HG02885 (cell line): ENCODE measurements around the gene MYL7.

Experiments
- ATAC-seq: cut with Tn5 transposase; IDR thresholded peaks from one replicate; pipeline ENCODE4 v1.9.1; 2021; ENCODE audit warnings: mild to moderate bottlenecking; ENCODE audit not compliant: unreplicated experiment, poor library complexity

MYL7 gene

DNA sequence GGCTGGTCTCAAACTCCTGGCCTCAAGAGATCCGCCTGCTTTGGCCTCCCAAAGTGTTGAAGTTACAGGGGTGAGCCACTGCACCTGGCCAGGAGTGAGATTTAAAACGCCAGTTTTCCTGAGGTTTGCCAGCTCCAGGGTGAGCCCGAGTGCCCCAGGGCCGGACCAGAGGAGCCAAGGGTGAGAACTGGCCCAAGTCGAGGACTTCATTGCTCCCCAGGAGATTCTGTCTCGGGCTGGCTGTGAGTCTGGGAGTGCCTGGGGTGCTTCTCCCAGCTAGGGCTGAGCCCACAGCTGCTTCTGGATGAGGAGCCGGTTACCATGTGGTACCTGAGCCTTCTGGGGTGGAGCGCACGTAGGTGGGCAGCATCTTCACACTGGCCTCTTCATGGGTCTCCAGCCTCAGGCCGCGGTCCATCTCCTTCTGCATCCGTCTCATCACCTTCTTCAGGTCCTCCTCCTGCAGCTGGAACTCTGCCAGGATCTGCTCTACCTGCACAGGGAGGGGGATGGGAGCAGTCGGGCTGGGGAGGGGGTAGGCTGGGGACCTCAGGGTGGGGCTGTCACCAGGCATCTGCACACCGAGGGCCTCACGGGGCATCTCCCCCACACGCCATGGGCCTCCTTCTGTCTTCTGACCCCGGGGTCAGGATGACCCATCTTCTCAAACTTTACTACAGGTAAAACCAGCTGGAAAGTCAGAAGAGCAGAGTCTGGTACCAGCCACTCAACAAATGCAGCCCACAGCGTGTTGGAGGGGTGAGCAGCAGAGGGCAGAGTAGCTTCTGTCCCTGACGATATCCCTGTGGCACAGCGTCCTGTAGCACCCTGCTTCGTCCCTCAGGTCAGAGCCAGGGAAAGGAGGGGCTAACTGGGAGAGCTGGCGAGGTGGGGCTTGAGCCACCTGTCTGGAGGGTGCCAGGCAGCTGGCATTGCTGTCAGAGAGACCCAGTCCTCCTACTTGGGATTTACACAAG, 12.1 kb upstream of the MYL7 start:
- no peak for ATAC-seq

DNA sequence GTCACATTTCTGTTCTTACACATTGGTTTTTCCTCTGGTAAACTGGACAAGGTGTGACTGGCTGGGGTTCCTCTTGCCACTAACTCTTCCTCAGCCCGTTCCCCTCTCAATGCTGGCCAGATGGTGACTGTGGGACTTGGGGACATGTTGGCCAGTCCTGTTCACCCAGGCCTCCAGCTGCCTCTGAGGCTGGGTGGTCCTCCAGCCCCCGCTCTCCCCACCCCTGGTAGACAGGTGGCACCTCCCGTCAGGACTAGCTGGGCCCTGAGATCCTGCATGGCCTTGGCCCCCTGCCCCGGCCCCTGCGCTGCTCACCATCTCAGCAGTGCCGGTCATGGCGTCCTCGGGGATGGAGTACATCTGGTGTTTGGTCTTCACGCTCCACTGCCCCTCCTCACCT, 10.8 kb upstream of the MYL7 start:
- ATAC-seq = no peak

DNA sequence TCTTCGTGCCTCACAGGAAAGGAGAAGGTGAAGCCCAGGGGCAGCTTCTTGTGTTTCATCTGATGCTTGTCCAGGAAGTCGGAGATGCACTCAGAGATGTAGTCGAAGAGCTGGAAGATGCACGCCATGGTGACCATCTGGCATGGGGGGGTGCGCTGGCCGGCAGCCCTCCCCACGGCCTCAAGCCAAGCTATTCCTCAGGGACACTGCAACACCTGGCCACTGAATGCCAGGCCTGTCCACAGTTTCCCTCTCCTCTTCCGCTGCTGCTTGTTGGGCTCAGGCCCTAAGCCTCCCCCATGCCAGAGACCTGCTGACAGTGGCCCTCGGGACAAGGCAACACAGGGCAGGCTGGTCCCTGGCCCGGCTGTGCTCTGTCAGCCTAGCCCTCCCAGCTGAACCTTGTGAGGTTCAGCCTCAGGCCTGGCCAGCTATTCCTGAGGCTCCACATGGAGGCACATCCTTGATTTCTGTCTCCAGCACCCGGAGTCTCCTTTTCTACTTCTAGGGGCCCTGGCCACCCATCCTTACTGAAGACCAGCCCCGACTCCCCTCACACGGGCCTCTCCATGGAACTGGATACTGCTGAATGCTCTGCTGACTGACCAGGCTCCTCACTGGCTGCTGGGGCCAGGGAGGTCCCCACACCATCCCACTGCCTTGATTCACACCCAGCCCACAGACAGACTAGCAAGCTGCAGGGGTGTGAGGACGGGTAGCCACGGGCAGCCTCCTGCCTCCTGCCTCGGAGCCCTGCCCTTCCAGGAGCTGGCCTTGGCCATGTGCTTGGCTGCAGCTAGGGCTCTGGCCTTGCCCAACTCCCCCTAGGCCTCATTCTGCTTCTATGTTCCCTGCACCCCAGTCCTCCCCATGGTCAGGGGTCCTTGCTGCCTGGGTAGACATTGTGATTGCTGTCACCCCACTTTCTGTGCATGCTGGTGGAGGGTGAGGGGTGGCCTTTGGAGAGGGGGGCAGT, 10.1 kb upstream of the MYL7 start:
- ATAC-seq = no peak

DNA sequence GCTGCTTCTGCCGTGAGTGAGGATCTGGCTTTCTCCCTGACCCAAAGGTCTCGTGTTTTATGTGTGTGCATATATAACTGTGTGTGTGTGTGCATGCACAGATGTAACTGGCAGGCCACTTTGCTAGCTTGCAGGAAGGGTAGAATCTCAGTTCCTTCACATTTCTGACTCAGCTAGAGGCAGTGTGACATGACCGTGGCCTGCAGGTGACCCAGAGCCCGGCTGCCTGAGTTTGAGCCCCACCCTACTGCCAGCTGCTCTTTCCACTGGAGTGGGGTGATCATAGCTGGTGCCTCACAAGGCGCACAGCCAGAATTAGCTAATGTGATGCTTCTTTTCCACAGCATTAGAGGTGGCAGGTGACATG, 9.3 kb upstream of the MYL7 start:
- no peak for ATAC-seq

DNA sequence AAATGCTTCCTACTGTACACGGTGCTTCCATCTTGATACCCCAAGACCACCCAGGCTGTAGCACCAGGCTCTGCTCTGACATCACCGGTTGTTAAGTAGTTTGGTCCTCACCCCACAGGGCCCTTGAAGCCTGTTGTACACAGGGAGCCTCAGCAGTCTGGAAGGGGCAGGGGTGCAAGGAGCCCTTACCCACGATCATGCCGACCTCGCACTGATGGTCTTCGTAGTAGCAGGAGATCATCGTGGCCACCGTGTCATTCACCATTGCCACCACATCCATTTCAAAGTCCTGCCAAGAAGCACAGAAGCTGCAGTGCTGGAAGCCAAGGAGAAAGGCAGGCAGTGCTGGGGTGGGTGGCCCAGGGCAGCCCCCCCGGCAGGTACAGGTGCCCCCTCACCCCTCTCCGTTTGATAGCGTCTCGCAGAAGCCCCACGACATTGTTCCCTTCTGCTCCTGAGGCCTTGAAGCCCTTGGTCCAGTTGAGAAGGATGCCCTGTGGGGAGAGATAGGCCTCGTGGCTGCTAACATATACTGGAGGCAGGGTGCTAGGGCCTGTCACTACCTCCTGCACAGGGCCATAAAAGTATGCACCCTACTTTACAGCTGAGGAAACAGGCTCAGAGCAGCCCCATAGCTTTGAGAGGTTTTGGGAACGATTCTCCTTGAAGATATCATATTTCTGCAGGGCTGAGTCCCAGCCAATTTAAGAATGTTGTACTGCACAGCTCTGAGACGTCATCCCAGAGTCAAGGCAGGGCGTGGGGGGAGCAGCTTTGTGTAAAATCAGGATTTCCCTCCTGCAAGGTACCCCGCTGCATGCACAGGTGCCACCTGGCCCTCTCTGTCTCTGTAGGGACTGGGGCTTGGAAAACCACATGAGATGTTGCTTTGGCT, 8.7 kb upstream of the MYL7 start:
- no peak for ATAC-seq

DNA sequence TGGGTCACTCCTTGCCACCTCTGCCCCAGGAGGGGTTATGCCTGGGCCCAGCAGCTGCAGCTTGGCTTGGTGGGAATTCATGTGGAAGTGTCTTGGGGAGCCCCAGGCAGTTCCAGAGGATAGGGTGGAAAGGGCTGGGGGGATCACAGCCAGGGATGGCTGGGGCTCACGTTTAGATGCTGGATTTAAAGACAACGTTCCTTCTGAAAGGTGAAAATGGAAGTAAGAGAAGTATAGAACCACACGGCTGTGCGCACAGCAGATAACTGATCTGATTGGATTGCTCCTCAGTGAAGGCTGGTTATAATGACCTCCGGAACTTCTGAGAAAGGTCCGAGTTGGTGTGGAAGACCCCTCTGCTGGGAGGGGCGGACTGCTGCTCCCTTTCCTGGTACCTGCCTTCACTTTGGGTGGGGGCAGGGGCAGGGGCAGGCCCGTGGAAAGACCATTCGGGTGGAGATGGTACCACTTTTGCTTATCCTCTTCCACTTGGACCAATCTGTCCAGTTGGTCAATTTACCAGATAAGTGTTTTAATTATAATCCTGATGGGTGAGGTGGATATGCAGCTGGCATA, 7.9 kb upstream of the MYL7 start:
- no peak for ATAC-seq

DNA sequence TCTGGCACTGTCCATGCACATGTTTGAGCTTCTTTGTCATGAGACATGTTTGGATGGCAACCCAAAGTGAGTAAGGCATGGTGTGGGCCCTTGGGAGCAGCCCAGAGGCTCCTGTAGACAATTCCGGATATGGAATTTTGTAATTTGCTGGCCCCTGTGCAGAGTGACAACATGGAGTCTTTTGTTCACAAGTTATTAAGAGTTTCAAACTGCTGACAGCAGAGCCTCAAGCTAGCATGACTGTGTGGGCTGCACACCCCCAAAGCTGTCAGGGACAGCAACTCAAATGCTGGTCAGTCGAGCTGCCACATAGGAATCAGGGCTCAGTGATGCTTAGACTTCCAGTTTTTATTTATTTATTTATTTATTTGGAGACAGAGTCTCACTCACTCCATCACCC, 7.0 kb upstream of the MYL7 start:
- no peak for ATAC-seq

DNA sequence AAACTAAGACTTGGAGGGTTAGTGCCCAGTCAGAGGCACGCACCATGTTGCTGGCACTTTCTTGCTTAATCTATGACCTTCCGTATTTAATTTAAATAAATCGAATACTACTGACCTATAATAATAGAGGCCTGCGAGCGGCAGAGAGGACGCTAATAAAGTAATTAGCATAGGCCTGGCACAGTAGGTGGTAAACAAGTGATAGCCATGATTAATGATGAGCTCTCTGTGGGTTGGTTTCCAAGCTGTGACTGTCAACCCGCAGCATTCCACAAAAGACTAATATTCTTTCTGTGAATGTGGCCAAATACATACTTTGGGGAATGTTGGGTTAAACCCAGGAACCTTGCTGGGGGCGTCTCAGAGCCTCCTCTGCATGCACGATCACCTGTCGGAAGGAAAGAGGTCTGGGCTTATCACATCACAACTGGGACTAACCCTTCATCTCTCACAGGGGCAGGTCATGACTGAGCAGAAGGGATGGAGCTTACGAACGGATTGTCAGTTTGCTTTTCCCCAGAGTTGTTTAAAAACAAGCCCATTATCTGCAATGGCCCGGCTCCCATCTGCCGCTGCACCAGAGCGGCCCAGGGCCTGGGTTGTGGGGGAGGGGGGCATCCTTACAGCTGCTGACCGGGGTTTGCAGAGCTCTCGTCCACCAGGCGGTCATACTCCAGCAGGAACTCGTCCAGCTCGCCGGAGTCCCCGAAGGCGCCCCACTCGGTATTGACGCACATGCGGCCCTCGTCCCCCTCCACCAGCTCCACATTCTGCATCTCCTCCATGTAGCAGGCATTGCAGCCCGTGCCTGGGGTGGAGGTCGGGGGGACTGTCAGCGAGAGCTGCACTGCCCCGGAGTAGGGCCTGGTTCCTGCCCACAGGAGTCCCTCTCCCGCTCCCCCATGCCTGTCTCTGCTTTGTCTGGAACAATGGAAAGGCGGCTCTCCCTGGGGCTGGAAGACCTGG, 6.2 kb upstream of the MYL7 start:
- no peak for ATAC-seq

DNA sequence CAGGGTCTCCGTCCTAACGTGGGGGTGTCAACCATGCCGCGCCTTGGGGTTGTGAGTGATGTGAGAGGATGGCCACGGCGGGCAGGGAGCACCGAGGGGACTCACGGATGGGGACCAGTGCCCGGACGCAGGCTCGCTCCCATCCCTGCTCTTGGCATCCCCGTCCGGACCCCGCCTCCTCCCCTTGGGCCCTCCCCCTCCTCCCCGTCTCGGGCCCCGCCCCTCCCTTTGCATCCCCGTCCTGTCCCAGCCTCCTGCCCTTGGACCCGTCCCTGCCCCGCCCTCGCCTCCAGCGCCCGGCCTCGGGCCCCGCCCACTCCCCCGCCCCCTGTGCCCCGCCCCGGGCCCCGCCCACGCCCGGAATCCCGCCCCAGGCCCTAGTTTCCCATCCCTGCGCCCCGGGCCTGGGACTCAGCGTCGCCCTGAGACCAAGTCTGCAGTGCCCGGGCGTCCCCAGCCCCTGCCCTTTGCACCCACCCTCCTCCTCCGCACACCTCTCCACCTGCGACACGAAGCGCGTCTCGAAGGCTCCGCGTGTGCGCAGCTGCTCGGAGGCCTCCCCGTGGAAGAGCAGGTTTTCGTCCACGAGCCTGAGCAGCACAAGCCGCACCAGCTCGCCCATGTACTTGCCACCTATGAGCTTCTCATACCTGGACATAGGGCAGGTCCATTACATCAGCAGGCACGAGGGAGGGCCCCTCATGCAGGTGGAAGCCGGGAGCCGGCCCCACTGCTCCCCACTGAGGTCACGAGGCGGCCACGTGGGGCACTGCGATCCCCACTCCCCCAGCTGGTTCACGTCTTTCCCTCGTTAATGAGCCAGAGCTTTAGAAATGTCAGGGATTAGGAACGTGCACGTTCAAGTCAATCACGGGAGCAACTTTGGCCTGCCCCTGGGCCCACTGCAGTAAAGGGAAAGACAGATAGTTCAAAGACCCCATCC, 5.1 kb upstream of the MYL7 start:
- no peak for ATAC-seq

DNA sequence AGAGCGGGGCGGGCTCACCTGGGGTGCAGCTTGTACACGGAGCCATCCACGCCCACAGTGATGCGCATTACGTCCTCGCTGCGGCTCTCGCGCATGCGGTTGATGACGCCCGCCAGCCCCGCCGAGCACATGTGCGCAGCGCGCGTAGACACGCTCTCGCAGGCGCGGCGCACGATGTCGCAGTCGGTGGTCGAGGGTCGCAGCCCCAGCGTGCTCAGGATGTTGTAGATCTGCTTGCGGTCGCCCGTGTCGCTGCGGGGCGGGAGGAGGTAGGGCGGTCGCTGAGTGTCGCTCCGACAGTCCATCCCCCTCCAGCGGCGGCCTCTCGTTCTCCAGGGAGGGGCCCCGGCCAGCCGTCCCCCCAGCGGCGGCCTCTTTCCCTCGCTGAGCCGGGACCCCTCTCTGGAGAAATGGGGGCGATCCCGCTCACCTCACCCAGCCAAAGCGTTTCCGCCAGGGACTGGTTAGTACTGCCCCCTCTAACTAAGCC, 4.4 kb upstream of the MYL7 start:
- ATAC-seq = no peak

DNA sequence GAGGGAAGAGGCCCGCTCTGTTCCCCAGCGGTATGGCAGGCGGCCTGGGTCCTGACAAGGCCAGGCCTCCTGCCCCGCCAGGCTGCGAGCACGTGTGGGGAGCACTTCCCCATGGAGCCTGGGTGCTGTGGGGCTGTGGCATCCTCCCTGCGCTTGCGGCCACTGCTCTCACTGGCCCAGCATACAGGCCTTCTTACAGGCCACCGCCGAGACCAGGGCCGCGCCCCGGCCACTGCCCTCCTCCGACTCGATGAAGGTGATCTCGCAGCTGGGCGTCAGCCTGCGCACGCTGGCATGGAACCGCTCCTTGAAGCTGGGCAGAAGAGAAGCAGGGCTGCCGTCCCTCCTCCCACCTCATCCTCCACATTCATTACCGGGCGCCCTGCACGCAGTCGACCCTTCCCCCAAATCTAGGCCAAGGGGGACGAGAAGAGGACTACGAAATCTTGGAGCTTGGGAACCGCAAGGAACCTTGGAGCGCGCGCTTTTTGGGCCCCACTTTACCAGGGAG, 3.9 kb upstream of the MYL7 start:
- ATAC-seq = no peak

DNA sequence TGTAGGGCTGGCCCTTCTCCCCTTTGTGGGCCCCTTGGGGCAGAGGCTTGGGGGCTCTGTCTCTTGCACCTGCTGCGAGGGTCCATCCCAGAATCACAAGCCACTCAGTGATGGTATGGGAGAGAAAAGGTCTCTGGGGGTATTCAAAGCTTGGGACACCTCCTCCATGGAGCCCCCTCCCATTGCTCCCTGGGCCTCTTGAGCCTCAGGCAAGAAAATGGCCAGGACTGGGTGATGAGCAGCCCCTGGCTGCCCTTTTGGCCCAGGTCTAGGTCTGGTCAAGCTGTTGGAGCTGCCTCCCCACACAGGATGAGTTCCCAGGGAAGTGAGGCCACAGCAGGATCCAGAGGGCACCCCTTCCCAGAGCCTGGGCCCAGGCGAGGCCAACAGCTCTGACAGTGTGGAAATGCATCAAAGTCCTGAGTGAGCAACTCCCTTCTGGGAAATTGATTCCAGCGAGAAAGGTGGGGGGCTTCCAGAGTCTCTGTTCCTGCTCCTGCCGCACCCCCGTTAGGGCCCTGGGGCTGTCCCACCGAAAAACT, 3.4 kb upstream of the MYL7 start:
- ATAC-seq = no peak

DNA sequence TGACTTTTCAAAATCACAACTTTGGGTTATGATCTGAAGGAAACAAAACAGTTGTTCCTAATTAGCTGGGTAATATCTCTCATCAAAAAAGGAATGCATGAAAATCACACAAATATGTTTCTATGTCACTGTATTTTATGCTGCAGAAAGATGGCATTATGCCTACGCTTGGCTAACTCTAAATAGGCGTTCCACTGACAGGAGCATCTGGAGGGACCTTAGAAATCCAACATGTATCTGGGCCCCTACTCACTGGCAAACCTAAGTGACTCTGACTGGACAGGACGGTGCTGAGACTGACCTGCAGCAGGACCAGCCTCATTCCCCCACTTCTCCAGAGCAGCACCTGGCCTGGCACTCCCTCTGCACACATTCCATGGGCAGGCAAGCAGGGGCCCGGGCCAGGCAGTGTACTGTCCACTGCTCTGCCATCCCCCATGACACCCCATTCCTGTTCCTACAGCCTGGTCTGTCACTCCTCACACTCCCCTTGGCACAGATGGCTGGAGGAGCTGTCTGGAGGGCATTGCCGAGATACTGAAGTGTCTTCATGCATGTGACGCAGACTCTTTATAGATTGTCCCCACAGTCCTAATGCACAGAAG, 2.6 kb upstream of the MYL7 start:
- ATAC-seq = no peak

DNA sequence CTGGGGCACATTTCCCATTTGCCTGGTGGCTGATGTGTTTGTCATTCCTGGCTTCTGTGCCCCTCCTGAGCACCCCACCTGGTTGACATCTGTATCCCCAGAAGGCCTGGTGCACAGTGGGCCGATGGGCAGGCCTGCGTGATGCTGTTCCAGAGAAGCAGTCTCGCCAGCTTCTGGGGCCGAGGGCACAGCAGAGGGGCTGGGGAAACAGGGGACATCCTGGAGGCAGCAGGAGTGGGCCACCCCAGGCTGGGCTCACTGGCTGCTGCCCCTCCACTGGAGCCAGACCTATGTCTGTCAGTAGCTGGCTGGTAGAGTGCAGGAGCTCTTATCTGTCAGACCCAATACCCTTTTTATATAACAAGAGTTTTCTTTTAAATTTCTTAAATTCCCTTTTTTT, 896 bp upstream of the MYL7 start:
- ATAC-seq = no peak

DNA sequence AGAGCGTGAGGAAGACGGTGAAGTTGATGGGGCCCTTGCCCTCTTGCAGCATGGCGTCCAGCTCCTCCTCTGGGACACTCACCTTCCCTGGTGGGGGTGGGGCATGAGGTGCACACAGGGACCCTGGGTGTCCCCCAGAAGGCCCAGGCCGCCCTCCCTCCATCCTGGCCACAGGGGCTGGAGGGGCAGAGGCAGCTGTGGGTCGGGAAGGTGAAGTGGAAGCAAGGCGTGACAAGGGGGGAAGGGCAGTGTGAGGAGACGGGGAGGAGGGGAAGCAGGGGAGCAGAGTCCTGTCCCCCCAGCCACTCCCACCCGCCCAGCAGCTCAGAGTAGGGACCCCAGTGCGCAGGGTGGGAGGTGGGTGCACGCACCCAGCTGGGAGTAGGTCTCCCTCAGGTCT, 791 bp downstream of the MYL7 start:
- no peak for ATAC-seq

DNA sequence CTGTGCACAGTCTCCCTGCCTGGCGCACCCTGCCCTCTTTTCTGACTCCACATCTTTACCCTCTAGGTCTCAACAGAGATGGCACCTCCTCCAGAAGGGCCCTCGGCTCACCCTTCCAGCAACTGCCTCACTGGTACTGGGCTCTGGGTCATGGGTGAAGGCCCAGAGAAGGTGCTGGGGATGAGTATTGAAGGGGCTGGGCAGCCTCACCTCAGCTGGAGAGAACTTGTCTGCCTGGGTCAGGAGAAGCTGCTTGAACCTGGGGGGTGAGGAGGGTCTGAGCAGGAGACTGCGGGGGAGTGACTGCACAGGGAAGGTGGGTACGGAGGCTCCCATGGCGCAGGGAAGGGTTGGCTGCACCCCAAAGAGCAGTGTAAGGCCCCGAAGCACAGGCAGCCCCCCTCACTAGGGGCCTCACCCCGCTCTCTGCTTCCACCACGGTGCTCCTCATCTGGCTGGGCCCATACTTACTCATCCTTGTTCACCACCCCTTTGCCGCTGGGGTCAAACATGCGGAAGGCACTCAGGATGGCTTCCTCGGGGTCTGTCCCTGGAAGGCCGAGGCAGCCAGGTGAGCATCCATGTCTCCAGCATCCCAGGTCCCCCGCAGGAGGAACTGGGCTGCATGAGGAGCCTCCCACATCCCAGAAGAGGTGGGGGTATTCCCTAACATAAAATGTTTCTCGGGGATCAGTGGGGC, 1.7 kb downstream of the MYL7 start:
- no peak for ATAC-seq
